Neural cell (in vitro differentiated cells): ENCODE data around the gene UBE3D. TPM values are rescaled to one million over a fixed set of nuclear protein-coding genes. Genes with fewer than 3 reads are reported as not detected.

ENCODE experiments used
- H2AFZ ChIP-seq: fragments of 200-600, 300-800 bp; sonication (generic), shearing (Covaris generic); 2 replicates; pipeline ENCODE4 v1.6.0; 2014; ENCODE audit warnings: low read depth, mild to moderate bottlenecking, antibody characterized with exemption, low read length, moderate library complexity
- H3F3A ChIP-seq: fragments of 200-600 bp; shearing (Covaris generic); 2 replicates; pipeline ENCODE4 v1.6.1; 2016; ENCODE audit warnings: mild to moderate bottlenecking, moderate library complexity, mixed read lengths, antibody characterized with exemption, low read length; ENCODE audit not compliant: insufficient read depth, poor library complexity, severe bottlenecking
- H3K27ac ChIP-seq: fragments of 200-600, 300-800 bp; sonication (generic), shearing (Covaris generic); 2 replicates; pipeline ENCODE4 v1.5.1; 2014; ENCODE audit warnings: mild to moderate bottlenecking, low read length, moderate library complexity
- H3K27me3 ChIP-seq: fragments of 300-800, 200-600 bp; sonication (generic), shearing (Covaris generic); 2 replicates; pipeline ENCODE4 v1.6.0; 2014; ENCODE audit warnings: mild to moderate bottlenecking, low read depth, low read length, moderate library complexity; ENCODE audit not compliant: insufficient read depth
- H3K36me3 ChIP-seq: fragments of 300-800, 200-600 bp; sonication (generic), shearing (Covaris generic); 2 replicates; pipeline ENCODE4 v1.5.1; 2014; ENCODE audit warnings: mild to moderate bottlenecking, antibody characterized with exemption, low read length, moderate library complexity; ENCODE audit not compliant: insufficient read depth
- H3K4me2 ChIP-seq: fragments of 300-800, 200-600 bp; sonication (generic), shearing (Covaris generic); 2 replicates; pipeline ENCODE4 v1.6.0; 2014; ENCODE audit warnings: mild to moderate bottlenecking, low read length
- H3K4me3 ChIP-seq: fragments of 300-800, 200-600 bp; sonication (generic), shearing (Covaris generic); 2 replicates; pipeline ENCODE4 v1.5.1; 2014; ENCODE audit warnings: mild to moderate bottlenecking, low read length, moderate library complexity
- H3K79me2 ChIP-seq: fragments of 200-600 bp; shearing (Covaris generic); replicated peaks from 2 replicates; pipeline ENCODE4 v1.6.0; 2014; ENCODE audit warnings: mild to moderate bottlenecking, low read length, moderate library complexity; ENCODE audit not compliant: insufficient read depth
- H3K9ac ChIP-seq: fragments of 300-800, 200-600 bp; sonication (generic), shearing (Covaris generic); 2 replicates; pipeline ENCODE4 v1.6.1; 2016; ENCODE audit warnings: mild to moderate bottlenecking, low read length, mixed read lengths
- H3K9me2 ChIP-seq: fragments of 200-600 bp; shearing (Covaris generic); 2 replicates; pipeline ENCODE4 v1.6.1; 2016; ENCODE audit warnings: mild to moderate bottlenecking, low read length, mixed read lengths; ENCODE audit not compliant: insufficient read depth
- H3K9me3 ChIP-seq: fragments of 200-600, 300-800 bp; sonication (generic), shearing (Covaris generic); 2 replicates; pipeline ENCODE4 v1.6.1; 2016; ENCODE audit warnings: mild to moderate bottlenecking, mixed run types, low read length, moderate library complexity, mixed read lengths
- H4K20me1 ChIP-seq: fragments of 200-600 bp; shearing (Covaris generic); 2 replicates; pipeline ENCODE4 v1.6.1; 2016; ENCODE audit warnings: mild to moderate bottlenecking, mixed run types; ENCODE audit not compliant: insufficient read depth
- EP300 ChIP-seq: fragments of 450-650 bp; conservative IDR thresholded peaks from 2 replicates; pipeline ENCODE4 v1.6.1; 2014; ENCODE audit warnings: antibody characterized with exemption, mild to moderate bottlenecking, moderate library complexity; ENCODE audit not compliant: poor library complexity, severe bottlenecking
- EZH2 ChIP-seq: fragments of 200-600, 300-800 bp; shearing (Covaris generic), sonication (generic); IDR thresholded peaks from 2 replicates; pipeline ENCODE4 v1.6.1; 2014; ENCODE audit warnings: antibody characterized with exemption, low read length, borderline replicate concordance, mild to moderate bottlenecking; ENCODE audit not compliant: insufficient read depth, poor library complexity, severe bottlenecking
- MXI1 ChIP-seq: fragments of 450-650 bp; conservative IDR thresholded peaks from 2 replicates; pipeline ENCODE4 v1.6.1; 2014; ENCODE audit warnings: antibody characterized with exemption, mild to moderate bottlenecking; ENCODE audit not compliant: poor library complexity, severe bottlenecking
- POLR2AphosphoS5 ChIP-seq: IDR thresholded peaks from 2 replicates; pipeline ENCODE4 v1.6.1; 2012
- RAD21 ChIP-seq: fragments of 450-650 bp; conservative IDR thresholded peaks from 2 replicates; pipeline ENCODE4 v1.6.1; 2014; ENCODE audit warnings: antibody characterized with exemption, mild to moderate bottlenecking, moderate library complexity
- SMC3 ChIP-seq: fragments of 450-650 bp; conservative IDR thresholded peaks from 2 replicates; pipeline ENCODE4 v1.6.1; 2014; ENCODE audit warnings: antibody characterized with exemption, mild to moderate bottlenecking, moderate library complexity; ENCODE audit not compliant: poor library complexity
- TAF1 ChIP-seq: IDR thresholded peaks from 2 replicates; pipeline ENCODE4 v1.6.1; 2012; ENCODE audit warnings: low read depth
- polyA plus RNA-seq: library from polyadenylated mRNA; depleted of rRNA; stranded (reverse); fragments of >200 nt; gene quantifications from 2 replicates; pipeline ENCODE4 v1.2.3, GENCODE V29; 2014
- TF ChIP-seq, protein P1 (sequence below): IDR thresholded peaks from 2 replicates; pipeline ENCODE4 v1.6.1; 2012; ENCODE audit warnings: borderline replicate concordance
- TF ChIP-seq, protein P2 (sequence below): fragments of 450-650 bp; IDR thresholded peaks from 2 replicates; pipeline ENCODE4 v1.5.1; 2014; ENCODE audit warnings: antibody characterized with exemption, mild to moderate bottlenecking, moderate library complexity; ENCODE audit not compliant: poor library complexity, severe bottlenecking

Gene UBE3D
- polyA plus RNA-seq, 1 donor from 2014 or later: 11.6 TPM

GRCh38 chr6:82878812-82879211, 186.8 kb downstream of the UBE3D start:
- no peaks in the 10 kb centered on the region for H3K9me3 ChIP-seq
- no peak overlapping the region for H3K4me2 ChIP-seq

GRCh38 chr6:82877213-82878195, 188.1 kb downstream of the UBE3D start:
- TF ChIP-seq MXI1: no peak
- TF ChIP-seq, protein P1, sequence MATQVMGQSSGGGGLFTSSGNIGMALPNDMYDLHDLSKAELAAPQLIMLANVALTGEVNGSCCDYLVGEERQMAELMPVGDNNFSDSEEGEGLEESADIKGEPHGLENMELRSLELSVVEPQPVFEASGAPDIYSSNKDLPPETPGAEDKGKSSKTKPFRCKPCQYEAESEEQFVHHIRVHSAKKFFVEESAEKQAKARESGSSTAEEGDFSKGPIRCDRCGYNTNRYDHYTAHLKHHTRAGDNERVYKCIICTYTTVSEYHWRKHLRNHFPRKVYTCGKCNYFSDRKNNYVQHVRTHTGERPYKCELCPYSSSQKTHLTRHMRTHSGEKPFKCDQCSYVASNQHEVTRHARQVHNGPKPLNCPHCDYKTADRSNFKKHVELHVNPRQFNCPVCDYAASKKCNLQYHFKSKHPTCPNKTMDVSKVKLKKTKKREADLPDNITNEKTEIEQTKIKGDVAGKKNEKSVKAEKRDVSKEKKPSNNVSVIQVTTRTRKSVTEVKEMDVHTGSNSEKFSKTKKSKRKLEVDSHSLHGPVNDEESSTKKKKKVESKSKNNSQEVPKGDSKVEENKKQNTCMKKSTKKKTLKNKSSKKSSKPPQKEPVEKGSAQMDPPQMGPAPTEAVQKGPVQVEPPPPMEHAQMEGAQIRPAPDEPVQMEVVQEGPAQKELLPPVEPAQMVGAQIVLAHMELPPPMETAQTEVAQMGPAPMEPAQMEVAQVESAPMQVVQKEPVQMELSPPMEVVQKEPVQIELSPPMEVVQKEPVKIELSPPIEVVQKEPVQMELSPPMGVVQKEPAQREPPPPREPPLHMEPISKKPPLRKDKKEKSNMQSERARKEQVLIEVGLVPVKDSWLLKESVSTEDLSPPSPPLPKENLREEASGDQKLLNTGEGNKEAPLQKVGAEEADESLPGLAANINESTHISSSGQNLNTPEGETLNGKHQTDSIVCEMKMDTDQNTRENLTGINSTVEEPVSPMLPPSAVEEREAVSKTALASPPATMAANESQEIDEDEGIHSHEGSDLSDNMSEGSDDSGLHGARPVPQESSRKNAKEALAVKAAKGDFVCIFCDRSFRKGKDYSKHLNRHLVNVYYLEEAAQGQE: no peak
- TF ChIP-seq POLR2AphosphoS5: no peak
- Histone ChIP-seq H3K27me3 (no peaks in the 10 kb centered on the region), H3K36me3 (no peaks in the 10 kb centered on the region), H3K79me2 (no peaks in the 10 kb centered on the region), H4K20me1 (no peaks in the 10 kb centered on the region), H3K4me2 (no peak overlapping the region), H3K9me3 (no peaks in the 10 kb centered on the region), H3K27ac (no peak overlapping the region), H3F3A (no peaks in the 10 kb centered on the region), H3K4me3 (no peak overlapping the region), H2AFZ (no peak overlapping the region), H3K9ac (no peak overlapping the region), H3K9me2 (no peaks in the 10 kb centered on the region)

More at GRCh38 chr6:82878812-82879211, 186.8 kb downstream of the UBE3D start:
- Histone ChIP-seq H3K4me3 (no peak overlapping the region), H3K79me2 (no peaks in the 10 kb centered on the region), H3F3A (no peaks in the 10 kb centered on the region), H3K27me3 (no peaks in the 10 kb centered on the region), H3K9me2 (no peaks in the 10 kb centered on the region), H2AFZ (no peak overlapping the region), H3K36me3 (no peaks in the 10 kb centered on the region), H4K20me1 (no peaks in the 10 kb centered on the region), H3K27ac (no peak overlapping the region), H3K9ac (no peak overlapping the region)
- no peak for TF ChIP-seq RAD21
- TF ChIP-seq EZH2: no peak
- TF ChIP-seq, protein P2, sequence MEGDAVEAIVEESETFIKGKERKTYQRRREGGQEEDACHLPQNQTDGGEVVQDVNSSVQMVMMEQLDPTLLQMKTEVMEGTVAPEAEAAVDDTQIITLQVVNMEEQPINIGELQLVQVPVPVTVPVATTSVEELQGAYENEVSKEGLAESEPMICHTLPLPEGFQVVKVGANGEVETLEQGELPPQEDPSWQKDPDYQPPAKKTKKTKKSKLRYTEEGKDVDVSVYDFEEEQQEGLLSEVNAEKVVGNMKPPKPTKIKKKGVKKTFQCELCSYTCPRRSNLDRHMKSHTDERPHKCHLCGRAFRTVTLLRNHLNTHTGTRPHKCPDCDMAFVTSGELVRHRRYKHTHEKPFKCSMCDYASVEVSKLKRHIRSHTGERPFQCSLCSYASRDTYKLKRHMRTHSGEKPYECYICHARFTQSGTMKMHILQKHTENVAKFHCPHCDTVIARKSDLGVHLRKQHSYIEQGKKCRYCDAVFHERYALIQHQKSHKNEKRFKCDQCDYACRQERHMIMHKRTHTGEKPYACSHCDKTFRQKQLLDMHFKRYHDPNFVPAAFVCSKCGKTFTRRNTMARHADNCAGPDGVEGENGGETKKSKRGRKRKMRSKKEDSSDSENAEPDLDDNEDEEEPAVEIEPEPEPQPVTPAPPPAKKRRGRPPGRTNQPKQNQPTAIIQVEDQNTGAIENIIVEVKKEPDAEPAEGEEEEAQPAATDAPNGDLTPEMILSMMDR: no peak
- TF ChIP-seq SMC3: no peak
- no peak for TF ChIP-seq MXI1
- TF ChIP-seq EP300: no peak
- TF ChIP-seq, protein P1: no peak
- TF ChIP-seq TAF1: no peak
- no peak for TF ChIP-seq POLR2AphosphoS5
